HG03103 (cell line): Measurements from ENCODE around the gene BTBD10.

Source experiments
- ATAC-seq: cut with Tn5 transposase; IDR thresholded peaks from one replicate; pipeline ENCODE4 v1.9.1; 2021; ENCODE audit warnings: low read depth; ENCODE audit not compliant: unreplicated experiment

BTBD10 gene

DNA sequence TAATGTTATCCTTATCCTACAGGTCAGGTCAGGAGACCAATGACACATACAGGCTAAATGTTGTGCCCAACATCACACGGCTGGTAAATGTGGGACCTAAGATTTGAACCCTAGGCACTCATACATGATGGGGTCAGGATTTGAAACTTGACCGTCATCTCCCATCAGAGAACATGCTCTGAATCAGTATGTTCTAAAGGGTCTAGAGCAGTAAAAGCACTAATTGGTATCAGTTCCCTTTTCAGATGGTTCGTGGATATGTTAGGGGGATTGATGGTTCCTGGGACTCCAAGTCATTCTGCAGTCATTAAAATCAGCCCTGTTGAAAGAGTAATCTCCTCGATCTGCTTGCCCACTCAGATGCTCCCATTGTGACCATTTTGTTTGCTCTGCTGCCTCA, 120.0 kb downstream of the BTBD10 start:
- ATAC-seq: peak; percentile 49

DNA sequence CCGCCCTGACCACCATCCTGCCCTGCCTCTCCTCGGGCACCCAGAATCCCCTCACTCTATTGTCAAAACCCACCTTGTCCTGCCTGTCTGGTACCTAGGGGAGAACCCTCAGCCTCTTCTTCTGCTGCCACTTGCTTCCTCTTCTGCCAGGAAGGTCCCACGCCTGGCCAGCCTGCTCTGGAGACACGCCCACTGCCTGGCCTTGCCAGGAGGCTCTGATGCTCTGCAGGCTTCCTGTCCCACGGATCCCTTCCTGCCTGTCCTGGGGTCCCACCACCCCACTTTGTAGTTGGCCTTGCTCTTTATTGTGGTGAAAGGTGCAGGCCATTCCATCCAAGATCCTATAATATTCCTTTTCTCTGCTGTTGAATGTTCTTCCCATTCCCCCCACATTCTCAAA, 122.0 kb downstream of the BTBD10 start:
- ATAC-seq: no peak

DNA sequence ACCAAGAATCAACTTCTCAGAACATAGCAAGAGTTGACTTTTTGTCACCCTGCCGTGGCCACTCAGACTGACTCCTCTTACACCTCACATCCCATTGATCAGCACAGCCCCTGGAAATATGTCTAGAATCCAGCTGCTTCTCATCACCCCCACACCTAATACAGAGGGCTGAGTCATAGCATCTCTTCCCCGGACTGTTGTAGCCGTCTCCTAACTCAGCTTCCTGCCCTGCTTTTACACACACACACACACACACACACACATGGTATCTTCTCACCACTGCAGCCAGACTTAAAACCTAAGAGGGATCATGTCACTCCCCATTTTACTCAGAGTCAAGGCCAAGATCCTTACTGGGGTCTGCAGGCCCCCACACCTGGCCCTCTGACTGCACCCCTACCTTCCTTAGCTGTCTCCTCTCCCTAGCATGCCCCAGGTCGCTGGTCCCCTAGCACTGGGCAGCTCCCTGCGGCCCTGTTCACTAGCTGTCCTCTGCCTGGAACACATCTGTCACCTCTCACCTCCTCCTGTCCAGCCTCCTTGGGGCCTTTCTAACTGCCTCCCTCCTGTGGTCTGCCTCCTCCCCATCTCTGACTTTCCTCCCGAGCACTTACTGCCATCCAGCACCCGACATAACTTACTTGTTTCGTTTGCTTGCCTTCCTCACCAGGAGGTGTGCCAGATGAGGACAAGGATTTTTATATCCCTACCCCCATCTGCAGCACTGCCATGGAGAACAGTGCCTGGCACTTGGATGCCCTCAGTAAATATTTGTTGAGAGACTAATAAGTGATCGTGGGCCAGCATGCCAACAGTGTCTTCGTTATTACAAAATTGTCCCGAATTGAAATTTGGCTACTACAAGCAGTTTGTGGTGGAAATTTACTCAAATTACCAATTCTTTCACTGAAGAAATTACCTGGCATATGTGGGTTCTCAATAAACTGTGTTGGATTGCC, 123.5 kb downstream of the BTBD10 start:
- peak; percentile 24 for ATAC-seq

DNA sequence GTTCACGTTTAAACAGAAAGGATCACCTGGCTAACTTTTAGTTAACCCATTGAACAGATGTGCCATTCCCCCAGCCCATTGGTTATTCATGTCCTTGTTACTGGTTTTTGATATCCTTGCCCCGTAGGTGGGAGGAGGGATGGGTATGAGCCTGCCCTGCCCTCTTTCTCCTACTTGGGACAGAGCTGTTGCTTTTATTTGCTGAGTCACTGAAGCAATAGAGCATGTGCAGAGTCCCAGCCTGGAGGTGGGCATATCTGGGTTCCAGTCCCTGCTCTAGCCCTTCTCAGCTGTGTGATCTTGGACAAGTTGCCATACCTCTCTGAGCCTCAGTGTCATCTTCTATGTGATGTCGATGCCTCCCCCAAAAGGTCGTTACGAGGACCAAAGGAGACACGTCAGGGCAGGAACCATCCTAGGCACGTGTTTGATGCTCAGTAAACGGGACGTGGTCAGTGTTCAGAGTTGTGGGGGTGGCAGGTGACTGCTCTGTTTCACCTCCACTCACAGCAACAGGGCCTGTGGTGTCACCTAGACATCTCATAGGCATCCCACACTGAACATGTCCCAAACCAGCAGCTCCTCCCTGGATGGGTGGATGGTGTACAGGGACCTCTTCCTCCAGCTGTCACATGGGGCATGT, 124.5 kb downstream of the BTBD10 start:
- ATAC-seq: no peak

DNA sequence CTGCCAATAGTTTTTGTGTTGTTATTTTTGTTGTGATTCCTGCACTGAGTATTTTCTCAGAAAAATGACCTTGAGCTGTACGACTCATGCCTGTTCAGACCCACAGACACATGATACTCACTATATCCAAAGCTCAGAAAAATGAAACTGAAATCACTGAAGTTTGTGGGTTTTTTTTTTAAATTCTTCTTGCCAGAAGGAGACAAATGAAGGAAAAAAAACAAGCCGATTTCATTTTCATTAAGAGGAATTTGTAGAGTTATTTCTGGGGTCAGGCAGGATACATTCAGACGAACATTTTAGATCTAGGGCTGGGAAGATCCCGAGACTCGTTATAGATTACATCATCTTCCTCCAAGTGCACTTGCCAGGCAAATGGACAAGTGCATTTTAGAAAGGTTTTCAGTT, 125.0 kb downstream of the BTBD10 start:
- no peak for ATAC-seq
